Effector memory CD8-positive, alpha-beta T cell (primary cell): Measurements from ENCODE around the gene CCNY.
"Not testable (repeated sequence)": the region's sequence is repeated elsewhere in the genome, so short reads cannot be mapped to it uniquely, and the experiment has no call there.

ENCODE experiments used
- ATAC-seq: fragments of 150-1000 bp; cut with Tn5 transposase; replicated peaks from 2 replicates; pipeline ENCODE4 v1.10.0; 2021; ENCODE audit warnings: mild to moderate bottlenecking, moderate library complexity
- DNase-seq, 3 experiments: peaks; one replicate each; pipeline ENCODE4 v3.0.0; 2021
- H3K27ac Mint-ChIP-seq, 2 donors: one replicate each; pipeline ENCODE4 v1.8.0; 2022; ENCODE audit warnings: mild to moderate bottlenecking in 2 of 2, mixed read lengths in 2 of 2, moderate library complexity in 2 of 2
- H3K27me3 Mint-ChIP-seq, 2 donors: one replicate each; pipeline ENCODE4 v1.8.0; 2022; ENCODE audit warnings: mixed read lengths in 2 of 2
- H3K36me3 Mint-ChIP-seq: one replicate; pipeline ENCODE4 v1.8.0; 2022; ENCODE audit warnings: mild to moderate bottlenecking, moderate library complexity, mixed read lengths; ENCODE audit not compliant: insufficient read depth
- H3K4me1 Mint-ChIP-seq, 2 donors: one replicate each; pipeline ENCODE4 v1.8.0; 2022; ENCODE audit warnings: low read depth in 2 of 2, mixed read lengths in 2 of 2
- H3K4me3 Mint-ChIP-seq, 2 donors: one replicate each; pipeline ENCODE4 v1.8.0; 2022; ENCODE audit warnings: mild to moderate bottlenecking in 2 of 2, mixed read lengths in 2 of 2, moderate library complexity in 2 of 2
- H3K9me3 Mint-ChIP-seq, 2 donors: one replicate each; pipeline ENCODE4 v1.8.0; 2022; ENCODE audit warnings: mixed read lengths in 2 of 2
- total RNA-seq, 9 experiments: gene quantifications; one replicate each; lab custom pipeline; 2026; lab: John Stamatoyannopoulos, UW

The CCNY gene
- 72.6 to 115 (median 99.0) reads per million in 9 experiments for total RNA-seq

DNA sequence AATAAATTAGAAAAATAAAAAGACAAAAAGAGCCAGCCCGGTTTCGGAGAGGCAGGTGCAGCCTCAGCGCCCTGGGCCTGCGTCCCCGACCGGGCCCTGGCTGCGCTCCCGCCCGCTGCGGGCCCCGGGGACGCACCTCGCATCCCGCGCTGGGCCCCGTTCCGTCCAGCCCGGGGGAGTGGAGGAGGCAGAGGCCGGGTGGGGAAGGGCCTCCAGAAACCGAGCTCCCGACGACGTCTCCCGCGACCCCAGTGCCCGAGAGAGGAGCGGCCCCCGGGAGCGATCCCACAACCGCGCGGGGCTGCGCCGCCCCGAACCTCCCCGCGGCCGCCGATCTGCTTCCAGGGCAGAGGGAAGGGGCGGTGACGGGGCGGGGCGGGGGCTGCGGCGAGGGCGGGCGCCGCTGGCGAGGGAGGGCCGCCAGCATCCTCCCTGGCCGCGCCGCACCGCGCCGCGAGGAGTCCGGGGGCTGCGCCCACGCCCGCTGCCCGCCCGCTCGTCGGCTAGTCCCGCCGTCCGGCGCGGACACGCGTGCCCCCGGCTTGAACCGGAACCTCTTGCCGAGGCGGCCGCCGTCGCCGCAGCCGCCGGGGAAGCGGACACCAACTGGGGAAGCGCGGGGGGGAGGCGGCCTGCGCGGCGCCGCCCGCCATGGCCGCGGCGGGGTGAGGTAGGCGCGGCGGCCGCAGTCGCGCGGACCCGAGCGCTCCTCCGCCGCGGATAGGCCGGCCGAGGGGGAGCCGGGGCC is at the start of gene CCNY:
CCNY (plus strand) TSS at position 426 of the 748 bp plus-strand sequence. CDS start 545 bp downstream, outside the sequence.
- H3K4me3 Mint-ChIP-seq = peak within 1 kb of the TSS; percentile 97 to 98
- H3K27ac Mint-ChIP-seq = peak within 1 kb of the TSS; percentile 94 to 97
- H3K36me3 Mint-ChIP-seq = peaks cover 13% of the 10 kb centered on the region
- no peaks in the 10 kb centered on the region for H3K9me3 Mint-ChIP-seq
- H3K4me1 Mint-ChIP-seq = peaks cover 44 to 57% of the 10 kb centered on the region in 2 donors
- no peaks in the 10 kb centered on the region for H3K27me3 Mint-ChIP-seq
- DNase-seq = peak; percentile 54 to 63 (median 56)
- ATAC-seq = peak; percentile 81

DNA sequence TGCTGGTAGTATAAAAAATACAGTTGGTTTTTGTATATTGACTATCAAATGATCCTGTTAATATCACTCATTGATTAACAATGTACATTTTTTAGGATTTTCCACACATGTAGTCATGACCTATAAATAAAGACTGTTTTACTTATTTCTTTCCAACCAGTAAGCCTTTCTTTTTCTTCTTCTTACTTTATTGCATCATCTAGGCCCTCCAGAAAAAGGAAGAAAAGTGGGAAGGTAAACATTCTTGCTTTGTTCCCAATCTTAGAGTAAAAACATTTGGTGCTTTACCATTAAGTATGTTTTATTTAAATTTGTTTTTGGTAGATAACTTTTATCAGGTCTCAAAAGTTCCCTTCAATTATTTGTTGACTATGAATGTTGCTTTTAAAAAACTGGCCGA is 47.1 kb upstream of the CCNY start:
- Mint-ChIP-seq H3K27ac (no peak overlapping the region), H3K4me1 (no peaks in the 10 kb centered on the region), H3K9me3 (no peaks in the 10 kb centered on the region), H3K36me3 (no peaks in the 10 kb centered on the region), H3K4me3 (no peak overlapping the region), H3K27me3 (peaks cover 0 to 11% of the 10 kb centered on the region in 2 donors)
- ATAC-seq (no peak), DNase-seq (no peak)

GRCh38 chr10:35294506-35294905 is 41.8 kb upstream of the CCNY start:
- ATAC-seq (no peak), DNase-seq (no peak)
- H3K36me3 Mint-ChIP-seq = peaks cover 4% of the 10 kb centered on the region
- no peaks in the 10 kb centered on the region for H3K4me1 Mint-ChIP-seq
- no peaks in the 10 kb centered on the region for H3K9me3 Mint-ChIP-seq
- no peak overlapping the region for H3K4me3 Mint-ChIP-seq
- peaks cover 27 to 32% of the 10 kb centered on the region in 2 donors for H3K27me3 Mint-ChIP-seq
- no peak overlapping the region for H3K27ac Mint-ChIP-seq

GRCh38 chr10:35299016-35299415 is 37.3 kb upstream of the CCNY start:
- ATAC-seq (no peak), DNase-seq (no peak)
- H3K27ac Mint-ChIP-seq = no peak overlapping the region
- H3K4me3 Mint-ChIP-seq = no peak overlapping the region
- peaks cover 36 to 41% of the 10 kb centered on the region in 2 donors for H3K27me3 Mint-ChIP-seq
- no peaks in the 10 kb centered on the region for H3K9me3 Mint-ChIP-seq
- H3K36me3 Mint-ChIP-seq = peaks cover 4% of the 10 kb centered on the region
- H3K4me1 Mint-ChIP-seq = no peaks in the 10 kb centered on the region

DNA sequence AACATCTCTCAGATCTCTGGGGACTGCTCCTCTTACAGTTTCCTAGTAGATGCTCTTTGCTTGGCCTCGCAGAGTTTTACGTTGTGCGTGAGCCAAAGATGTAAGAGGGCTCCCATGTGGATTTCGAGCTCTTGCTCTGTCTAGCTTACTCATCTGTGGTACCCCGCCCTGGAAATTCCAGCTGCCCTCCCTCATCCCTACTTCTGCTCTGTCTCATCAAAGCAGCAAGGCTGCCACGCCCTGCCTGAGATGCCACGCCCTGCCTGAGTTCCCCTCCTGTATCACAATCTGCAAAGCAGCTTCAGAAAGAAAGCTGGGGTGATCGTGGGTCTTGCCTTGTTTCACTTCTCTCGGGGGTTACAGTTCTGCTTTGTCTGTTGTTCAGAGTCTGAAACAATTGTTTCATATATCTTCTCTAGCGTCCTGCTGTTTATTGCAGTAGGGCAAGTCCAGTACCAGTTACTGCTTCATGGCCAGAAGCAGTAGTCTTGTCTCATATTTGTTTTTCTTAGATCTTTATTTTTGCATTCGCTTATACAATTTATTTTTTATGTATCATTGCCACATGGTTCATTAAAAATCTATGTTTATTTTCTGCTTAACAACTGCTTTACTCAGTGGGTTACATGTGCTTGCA is 36.1 kb upstream of the CCNY start:
- no peaks in the 10 kb centered on the region for H3K9me3 Mint-ChIP-seq
- peaks cover 4% of the 10 kb centered on the region for H3K36me3 Mint-ChIP-seq
- H3K27ac Mint-ChIP-seq = no peak overlapping the region
- H3K27me3 Mint-ChIP-seq = peaks cover 45 to 52% of the 10 kb centered on the region in 2 donors
- no peak overlapping the region for H3K4me3 Mint-ChIP-seq
- H3K4me1 Mint-ChIP-seq = no peaks in the 10 kb centered on the region
- no peak for DNase-seq
- peak; percentile 32 for ATAC-seq

- no peaks in the 10 kb centered on the region for H3K9me3 Mint-ChIP-seq
- no peak for ATAC-seq
- no peak overlapping the region for H3K27ac Mint-ChIP-seq
- H3K36me3 Mint-ChIP-seq = no peaks in the 10 kb centered on the region
- no peak for DNase-seq
- no peak overlapping the region for H3K4me3 Mint-ChIP-seq
- peaks cover 0 to 1% of the 10 kb centered on the region in 2 donors for H3K4me1 Mint-ChIP-seq
- peaks cover 45 to 62% of the 10 kb centered on the region in 2 donors for H3K27me3 Mint-ChIP-seq
These were observed 31.7 kb upstream of the CCNY start for GRCh38 chr10:35304649-35305048.

DNA sequence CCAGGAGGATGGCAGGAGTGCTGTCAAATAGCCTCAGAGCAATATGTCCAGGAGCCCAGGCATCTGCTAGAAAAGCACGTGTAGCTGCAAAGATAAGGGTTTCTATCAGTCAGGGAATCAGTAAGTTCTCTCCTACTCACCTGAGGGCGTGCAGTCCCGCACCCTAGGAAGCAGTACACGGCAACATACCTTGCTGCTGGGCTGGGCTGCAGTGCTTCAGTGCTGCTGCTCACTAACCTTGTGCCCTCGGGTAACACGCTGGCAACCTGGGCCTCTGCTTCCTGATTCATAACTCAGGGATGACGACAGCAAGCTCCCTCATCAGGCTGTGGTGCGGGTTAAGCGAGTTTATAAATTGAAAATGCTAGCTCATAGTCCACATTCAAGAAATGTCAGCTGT is 29.5 kb upstream of the CCNY start:
- DNase-seq (no peak), ATAC-seq (no peak)
- Mint-ChIP-seq H3K4me3 (no peak overlapping the region), H3K9me3 (no peaks in the 10 kb centered on the region), H3K27ac (no peak overlapping the region), H3K4me1 (peaks cover 0 to 1% of the 10 kb centered on the region in 2 donors), H3K27me3 (peaks cover 45 to 53% of the 10 kb centered on the region in 2 donors), H3K36me3 (no peaks in the 10 kb centered on the region)

- no peak overlapping the region for H3K27ac Mint-ChIP-seq
- DNase-seq (no peak), ATAC-seq (no peak)
- no peak overlapping the region for H3K4me3 Mint-ChIP-seq
- peaks cover 44 to 53% of the 10 kb centered on the region in 2 donors for H3K27me3 Mint-ChIP-seq
- peaks cover 0 to 1% of the 10 kb centered on the region in 2 donors for H3K4me1 Mint-ChIP-seq
- H3K9me3 Mint-ChIP-seq = no peaks in the 10 kb centered on the region
- H3K36me3 Mint-ChIP-seq = no peaks in the 10 kb centered on the region
These were observed 29.0 kb upstream of the CCNY start for GRCh38 chr10:35307297-35307696.

DNA sequence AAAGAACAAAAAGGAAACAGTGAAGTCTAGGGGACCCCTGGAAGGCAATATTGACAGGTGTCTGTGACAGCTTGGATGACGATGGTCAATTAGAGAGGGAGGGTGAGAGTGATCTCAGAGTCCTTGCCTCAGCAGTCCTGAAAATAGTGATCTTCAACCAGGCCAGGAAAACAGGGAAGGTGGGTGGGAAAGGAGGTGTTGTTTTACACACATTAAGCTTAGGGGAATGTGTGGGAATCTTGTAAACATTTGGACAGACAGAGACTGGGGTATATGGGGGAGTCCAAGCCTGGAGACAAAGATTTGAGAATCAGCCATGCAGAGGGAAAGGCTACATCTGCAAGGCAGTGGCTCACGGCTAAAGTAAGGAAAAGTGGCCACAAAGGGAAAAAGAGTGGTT is 27.5 kb upstream of the CCNY start:
- Mint-ChIP-seq H3K27ac (no peak overlapping the region), H3K27me3 (peaks cover 39 to 50% of the 10 kb centered on the region in 2 donors), H3K4me1 (peaks cover 0 to 1% of the 10 kb centered on the region in 2 donors), H3K4me3 (no peak overlapping the region), H3K36me3 (no peaks in the 10 kb centered on the region), H3K9me3 (no peaks in the 10 kb centered on the region)
- ATAC-seq (no peak), DNase-seq (no peak)

- not testable (repeated sequence) for H3K36me3 Mint-ChIP-seq, H3K9me3 Mint-ChIP-seq, H3K27me3 Mint-ChIP-seq, H3K4me3 Mint-ChIP-seq, DNase-seq, H3K27ac Mint-ChIP-seq, ATAC-seq, H3K4me1 Mint-ChIP-seq
These were observed 22.2 kb upstream of the CCNY start for GRCh38 chr10:35314142-35314541.

DNA sequence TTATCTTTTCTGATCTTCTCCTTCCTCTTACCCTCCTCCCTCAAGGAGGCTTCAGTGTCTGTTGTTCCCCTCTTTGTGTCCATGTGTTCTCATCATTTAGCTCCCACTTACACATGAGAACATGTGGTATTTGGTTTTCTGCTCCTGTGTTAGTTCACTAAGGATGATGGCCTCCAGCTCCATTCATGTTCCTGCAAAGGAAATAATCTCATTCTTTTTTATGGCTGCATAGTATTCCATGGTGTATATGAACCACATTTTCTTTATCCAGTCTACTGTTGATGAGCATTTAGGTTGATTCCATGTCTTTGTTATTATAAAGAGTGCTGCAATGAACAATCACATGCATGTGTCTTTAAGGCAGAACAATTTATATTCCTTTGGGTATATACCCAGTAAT is 21.1 kb upstream of the CCNY start:
- not testable (repeated sequence) for ATAC-seq, H3K4me1 Mint-ChIP-seq, H3K27ac Mint-ChIP-seq, H3K4me3 Mint-ChIP-seq, H3K9me3 Mint-ChIP-seq, DNase-seq, H3K27me3 Mint-ChIP-seq, H3K36me3 Mint-ChIP-seq

GRCh38 chr10:35316218-35316967 is 19.9 kb upstream of the CCNY start:
- Mint-ChIP-seq H3K4me1 (peaks cover 0 to 6% of the 10 kb centered on the region in 2 donors), H3K27me3 (no peaks in the 10 kb centered on the region), H3K9me3 (peaks cover 0 to 8% of the 10 kb centered on the region in 2 donors), H3K27ac (peak overlapping the region in 1 of 2 donors; percentile 56), H3K36me3 (peaks cover 4% of the 10 kb centered on the region), H3K4me3 (no peak overlapping the region)
- ATAC-seq (no peak), DNase-seq (no peak)

GRCh38 chr10:35318551-35318950 is 17.8 kb upstream of the CCNY start:
- peaks cover 0 to 8% of the 10 kb centered on the region in 2 donors for H3K9me3 Mint-ChIP-seq
- no peaks in the 10 kb centered on the region for H3K27me3 Mint-ChIP-seq
- no peak for ATAC-seq
- peaks cover 2 to 6% of the 10 kb centered on the region in 2 donors for H3K4me1 Mint-ChIP-seq
- H3K27ac Mint-ChIP-seq = no peak overlapping the region
- no peak overlapping the region for H3K4me3 Mint-ChIP-seq
- H3K36me3 Mint-ChIP-seq = peaks cover 4% of the 10 kb centered on the region
- no peak for DNase-seq
